DMS114 treated with DMSO at 0.1 percent for 48 hours (cell line): Measurements from ENCODE around the gene TRPC4.
"Not testable (repeated sequence)": the region's sequence is repeated elsewhere in the genome, so short reads cannot be mapped to it uniquely, and the experiment has no call there.

ENCODE experiments used
- DNase-seq: peaks from one replicate; lab custom pipeline; 2025; ENCODE audit not compliant: unreplicated experiment; lab: John Stamatoyannopoulos, UW

Gene TRPC4

DNA sequence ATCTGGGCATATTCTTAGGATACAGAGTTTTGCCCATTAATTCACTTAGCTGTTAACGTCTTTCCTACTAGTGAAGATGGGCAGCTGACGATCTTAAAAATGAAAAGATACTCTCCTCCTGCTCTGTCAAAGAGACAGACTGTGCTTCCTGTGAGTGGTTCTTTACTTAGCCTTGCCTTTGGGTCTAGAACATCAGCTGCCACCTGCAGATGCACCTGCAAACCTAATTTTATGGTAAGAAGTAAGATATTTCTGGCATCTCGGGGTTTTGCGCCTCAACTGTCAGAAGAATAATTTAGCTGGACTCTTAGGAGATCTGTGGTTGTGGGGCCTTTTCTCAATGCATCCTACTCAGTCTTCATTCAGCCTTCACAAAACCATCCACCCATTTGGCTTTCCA lies 36.2 kb downstream of the TRPC4 start:
- no peak for DNase-seq

DNA sequence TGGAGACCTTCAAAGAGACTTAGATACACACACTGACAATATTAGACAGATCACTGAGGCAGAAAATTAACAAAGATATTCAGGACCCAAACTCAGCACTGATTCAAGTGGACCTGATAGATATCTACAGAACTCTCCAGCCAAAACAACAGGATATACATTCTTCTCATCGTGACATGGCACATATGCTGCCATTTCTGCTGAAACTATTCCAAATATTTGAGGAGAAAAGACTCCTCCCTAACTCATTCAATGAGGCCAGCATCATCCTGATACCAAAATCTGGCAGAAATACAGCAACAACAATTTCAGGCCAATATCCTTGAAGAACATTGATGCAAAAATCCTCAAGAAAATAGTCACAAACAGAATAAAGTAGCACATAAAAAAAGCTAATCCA lies 53.3 kb downstream of the TRPC4 start:
- DNase-seq: no peak

DNA sequence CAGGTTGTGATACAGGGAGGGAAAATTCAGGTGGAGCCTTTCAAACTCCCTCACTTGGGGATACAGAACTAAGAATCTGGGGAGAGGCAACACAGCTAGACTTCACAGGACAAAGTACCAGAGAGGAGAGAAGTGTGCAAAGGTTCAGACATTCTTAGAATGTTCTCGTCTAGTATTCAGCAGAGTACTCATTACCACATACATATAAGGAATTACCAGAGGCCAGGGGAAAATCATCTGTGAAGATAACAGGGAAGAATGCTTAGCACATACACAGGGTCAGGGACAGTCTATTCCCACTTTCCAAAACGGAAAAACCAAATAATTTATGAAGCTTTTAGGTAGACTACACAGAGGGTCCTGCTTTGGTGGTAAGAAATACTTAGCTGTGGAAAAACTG lies 58.1 kb downstream of the TRPC4 start:
- no peak for DNase-seq

DNA sequence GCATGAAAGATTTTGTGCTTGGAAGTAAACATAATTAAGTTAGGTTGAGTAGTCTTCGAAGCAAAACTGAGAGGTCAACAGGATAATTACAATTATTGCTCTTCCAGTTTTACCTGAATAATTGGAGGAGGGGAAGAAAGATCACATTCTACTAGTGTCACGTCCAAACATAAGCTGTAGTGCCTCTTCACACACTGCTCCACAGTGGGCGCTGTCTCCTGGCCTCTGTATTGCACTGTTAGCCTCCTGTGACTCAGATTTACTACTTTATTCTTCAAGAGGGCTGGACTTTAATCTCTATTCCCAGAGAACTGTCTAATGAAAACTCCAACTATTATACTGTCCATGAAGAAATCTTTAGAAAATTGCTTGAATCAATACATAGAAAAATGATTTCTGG lies 62.9 kb downstream of the TRPC4 start:
- no peak for DNase-seq

DNA sequence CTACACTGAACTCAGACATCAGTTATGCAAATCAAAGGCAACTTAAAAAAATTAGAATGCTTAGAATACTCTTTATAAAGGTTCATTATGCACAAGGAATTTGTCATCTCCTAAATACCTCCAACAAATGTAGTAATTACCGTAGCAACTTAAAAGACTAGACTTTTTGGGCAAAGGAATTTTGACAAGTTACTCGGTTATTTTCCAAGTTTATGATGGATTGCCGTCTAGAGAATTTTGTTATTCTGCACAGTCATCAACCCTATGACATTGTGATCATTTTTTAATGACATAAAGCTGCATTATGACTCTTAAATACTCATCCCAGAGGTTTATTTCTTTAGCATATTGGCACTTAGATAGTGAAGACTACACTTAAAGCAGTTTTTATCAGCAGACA lies 71.9 kb downstream of the TRPC4 start:
- DNase-seq: no peak

DNA sequence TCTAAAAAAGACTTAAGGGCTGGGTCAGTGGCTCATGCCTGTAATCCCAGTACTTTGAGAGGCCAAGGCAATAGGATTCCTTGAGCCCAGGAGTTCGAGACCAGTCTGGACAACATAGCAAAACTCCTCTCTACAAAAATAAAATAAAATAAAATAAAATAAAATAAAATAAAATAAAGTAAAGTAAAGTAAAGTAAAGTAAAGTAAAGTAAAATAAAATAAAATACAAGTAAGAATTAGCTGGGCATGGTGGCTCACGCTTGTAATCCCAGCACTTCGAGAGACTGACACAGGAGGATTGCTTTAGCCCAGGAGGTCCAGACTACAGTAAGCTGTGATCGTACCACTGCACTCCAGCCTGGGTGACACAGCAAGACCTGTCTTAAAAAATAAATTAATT lies 72.8 kb downstream of the TRPC4 start:
- DNase-seq: not testable (repeated sequence)

DNA sequence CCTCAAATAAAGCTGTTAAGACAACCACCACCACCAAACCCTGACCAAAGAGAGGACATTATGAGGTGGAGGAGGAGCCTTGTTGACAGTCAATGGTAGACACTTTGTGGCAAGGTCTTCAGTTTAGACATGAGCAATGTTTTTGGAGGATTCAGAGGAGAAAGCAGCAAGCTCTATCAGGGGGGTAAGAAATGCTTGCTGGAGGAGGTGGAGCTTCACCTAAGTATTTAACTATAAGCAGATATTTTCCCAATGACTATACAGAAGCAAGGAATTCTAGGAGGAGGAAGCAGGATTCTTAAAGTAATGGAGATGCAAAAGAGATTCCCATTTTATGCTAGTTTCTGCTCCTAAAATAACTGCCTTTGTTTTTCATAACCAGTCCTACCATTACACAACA lies 74.2 kb downstream of the TRPC4 start:
- DNase-seq: no peak

DNA sequence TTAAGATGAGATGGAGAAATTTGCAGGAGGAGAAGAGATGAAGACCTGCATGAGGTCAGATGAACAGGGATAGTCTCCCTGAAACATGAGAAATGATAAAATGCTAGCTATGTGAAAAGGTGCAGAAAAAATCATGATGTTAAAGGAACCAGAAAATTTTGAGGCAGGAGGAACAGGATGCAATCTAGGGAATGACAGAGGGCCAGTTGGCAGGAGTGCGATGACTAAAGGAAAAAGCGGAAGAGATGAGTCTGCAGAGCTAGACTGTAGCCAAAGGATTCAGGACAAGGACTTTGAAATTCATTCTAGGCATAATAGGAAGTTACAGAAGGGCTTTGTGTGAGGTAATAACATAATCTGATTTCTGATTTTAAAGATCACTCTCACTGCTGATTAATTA lies 77.9 kb downstream of the TRPC4 start:
- no peak for DNase-seq

DNA sequence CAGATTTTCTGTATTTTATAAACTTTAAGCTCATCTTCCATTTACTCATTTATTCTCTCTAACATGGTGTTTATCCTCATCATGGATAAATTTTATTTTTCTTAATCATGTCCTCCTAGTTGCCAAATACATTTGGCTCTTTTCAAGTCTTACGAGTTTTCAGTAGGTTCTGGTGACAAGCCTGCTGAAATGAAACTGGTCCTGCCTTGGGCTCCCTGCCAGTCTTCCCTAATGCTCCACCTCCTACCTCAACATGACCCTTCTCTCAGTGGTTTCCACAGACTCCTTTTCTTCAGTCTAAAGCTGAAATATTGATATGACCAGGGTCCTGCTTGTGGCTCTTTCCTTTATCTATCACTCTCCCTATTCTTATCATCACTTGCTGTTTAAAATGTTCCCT lies 81.2 kb downstream of the TRPC4 start:
- DNase-seq: no peak

DNA sequence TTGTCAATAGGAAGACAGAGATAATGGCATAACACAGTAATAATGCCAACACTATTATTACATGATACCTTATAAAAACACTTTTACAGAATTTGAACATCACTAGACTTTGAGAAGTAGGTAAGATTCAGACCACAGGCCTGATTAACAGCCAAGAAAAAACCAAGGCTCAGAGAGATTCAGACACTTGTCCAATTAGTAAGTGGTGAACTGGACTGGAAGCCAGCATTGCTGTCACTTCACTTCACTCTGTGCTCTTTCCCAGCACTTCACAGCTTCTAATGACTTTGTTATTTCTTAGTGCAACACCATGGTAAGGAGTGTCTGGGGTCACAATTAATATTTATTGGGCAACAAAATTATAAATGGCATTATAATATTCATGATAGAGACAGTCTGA lies 91.9 kb downstream of the TRPC4 start:
- no peak for DNase-seq

DNA sequence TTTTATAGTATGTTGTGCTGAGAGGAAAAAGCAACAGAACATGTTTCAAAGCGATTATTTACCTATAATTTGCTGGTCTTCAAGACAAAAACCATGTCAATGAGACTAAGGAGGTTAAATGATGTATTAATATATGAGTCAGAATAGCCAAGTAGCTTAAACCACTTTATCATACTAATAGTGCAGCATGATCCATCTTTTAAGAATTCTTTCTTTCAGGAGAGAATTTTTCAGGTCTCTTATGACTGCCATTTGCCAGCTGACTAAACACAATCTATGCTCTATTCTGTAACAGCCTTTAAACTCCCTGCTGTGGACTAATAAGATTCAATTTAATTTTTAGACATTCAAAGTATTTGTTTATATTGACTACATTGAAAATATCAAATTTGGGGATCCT lies 93.7 kb downstream of the TRPC4 start:
- no peak for DNase-seq

DNA sequence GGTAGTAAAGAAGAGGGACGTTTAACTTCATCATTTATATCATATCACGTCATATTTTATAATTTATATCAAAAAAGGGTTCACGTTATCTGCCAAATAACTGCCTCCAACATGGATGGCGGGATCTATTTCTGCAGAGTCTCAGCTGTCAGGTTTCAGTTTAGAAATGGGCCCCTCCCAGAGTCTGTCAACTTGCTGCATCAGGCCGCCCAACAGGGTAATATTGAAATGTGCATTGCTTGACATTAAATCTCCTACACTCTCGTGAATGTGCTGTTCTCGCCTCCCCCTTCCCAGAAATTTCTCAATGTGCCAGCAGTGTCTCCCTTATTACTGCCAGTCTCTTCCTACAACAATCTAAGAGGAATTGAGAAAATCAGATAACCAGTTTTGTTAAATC lies 96.9 kb downstream of the TRPC4 start:
- no peak for DNase-seq

DNA sequence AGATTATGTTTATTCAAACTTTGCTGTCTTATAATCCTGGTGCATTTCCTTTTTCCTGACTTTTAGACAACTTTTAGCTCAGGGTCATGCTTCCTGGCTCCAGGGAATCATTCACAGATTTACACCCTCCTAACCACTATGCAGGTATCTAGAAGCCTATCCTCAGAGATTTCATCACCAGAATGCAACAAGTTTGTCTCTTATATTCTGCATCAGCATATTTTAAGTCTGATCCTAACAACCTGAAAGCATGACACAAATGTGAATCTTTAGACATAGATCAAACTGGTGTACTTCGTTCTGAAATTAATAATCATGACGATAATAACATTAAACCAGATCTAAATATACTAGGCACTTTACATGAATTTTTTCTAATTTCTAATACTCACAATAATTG lies 100.0 kb downstream of the TRPC4 start:
- DNase-seq: no peak

DNA sequence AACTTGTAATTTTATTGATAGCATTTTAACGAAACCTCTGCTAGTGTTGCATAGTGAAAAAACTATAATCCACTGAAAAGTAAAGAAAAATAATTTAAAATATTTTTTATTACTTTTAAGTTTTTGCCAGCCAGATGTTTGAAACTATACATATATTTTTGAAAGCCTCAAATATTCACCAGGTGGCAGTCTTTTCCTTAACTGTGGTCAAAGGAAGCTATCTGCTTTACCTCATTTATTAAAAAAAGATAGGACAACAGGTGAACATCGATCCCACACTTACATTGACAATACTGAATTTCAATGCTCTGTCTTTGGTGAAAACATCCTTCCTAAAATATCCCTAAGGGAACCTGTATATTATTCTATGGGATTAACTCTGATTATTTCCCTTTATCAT lies 100.5 kb downstream of the TRPC4 start:
- DNase-seq: no peak

DNA sequence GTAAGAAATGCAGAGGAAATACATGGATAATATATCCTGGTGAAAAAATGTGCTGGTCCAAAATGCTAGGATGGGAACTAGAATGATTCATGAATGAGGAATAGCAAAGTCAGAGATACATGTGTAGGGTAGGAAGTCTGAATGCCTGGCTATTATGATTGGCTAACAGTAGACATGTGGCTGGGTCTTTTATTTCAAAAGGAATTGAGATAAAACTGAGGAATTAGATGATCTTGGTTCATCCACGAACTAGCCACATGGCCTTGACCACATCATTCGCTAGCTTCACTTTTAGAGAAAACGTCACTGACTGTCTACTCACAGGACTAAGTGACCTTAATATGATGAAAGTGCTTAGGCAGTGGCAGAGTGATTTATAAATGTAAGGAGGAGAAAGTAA lies 103.1 kb downstream of the TRPC4 start:
- no peak for DNase-seq

DNA sequence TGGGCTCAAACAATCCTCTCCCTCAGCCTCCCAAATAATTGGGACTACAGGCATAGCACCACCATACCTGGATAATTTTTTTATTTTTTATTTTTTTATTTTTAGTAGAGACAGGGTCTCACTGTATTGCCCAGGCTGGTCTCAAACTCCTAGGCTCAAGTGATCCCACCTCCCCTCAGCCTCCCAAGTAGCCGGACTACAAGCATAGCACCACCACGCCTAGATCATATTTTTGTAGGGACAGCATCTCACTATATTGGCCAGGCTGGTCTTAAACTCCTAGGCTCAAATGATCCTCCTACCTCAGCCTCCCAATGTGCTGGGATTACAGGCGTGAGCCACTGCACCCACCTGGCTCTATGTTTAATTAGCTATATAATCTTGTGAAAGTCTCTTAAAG lies 114.2 kb downstream of the TRPC4 start:
- no peak for DNase-seq

DNA sequence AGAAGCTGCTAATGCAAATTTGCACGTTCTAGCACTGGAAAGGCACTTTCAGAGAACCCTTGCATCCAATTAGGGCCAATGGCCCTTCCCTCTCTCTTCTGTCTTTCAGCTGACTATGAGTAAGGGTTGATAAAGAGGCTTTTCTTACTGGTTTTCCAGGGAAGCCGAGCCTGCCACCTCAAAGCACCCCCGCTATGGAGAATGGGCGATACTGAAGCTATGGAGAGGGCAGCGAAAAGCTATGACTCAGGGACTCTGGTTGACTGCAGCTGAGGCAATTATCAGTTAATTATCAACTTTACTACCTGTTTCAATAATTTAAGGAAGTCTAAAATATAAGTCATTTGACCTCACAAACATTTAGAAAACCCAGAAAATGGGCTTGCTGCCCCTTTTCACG lies 115.8 kb downstream of the TRPC4 start:
- DNase-seq: no peak

DNA sequence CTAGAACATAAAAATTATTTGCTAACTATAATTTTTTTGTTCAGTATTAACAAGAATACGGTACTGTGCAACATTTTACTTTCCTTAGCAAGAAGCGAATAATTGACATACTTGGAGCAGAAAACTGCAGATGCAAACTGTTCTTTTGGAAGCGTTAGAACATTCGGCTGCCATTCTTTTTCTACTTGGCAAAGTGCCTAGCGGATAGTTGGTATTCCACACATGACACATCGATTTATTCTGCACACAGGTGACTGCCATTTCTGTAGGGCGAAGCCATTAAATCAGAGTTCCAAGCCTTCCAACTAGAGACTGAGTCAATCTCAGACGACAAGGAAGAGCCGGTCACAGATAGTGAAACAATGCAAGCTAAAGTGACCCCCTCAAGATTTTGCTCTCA lies 117.4 kb downstream of the TRPC4 start:
- no peak for DNase-seq

DNA sequence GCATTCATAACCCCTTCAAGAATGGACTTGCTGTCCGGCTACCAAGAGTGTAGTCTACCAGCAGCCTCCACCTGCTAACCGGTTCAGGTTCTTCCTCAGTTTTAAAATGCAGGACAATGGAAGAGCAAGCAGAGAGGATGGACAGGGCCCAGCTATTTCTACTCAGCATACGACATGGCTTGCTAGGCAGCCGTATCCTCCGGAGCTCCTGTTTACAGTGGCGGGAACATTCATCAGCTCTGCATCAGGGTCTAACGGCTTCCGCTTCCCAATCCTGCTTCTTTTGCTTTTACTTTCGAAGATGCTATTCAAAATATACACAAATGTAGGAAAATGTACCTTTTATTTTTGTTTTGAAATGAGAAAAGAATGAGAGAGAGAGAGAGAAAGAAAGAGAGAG lies 118.5 kb downstream of the TRPC4 start:
- DNase-seq: no peak

DNA sequence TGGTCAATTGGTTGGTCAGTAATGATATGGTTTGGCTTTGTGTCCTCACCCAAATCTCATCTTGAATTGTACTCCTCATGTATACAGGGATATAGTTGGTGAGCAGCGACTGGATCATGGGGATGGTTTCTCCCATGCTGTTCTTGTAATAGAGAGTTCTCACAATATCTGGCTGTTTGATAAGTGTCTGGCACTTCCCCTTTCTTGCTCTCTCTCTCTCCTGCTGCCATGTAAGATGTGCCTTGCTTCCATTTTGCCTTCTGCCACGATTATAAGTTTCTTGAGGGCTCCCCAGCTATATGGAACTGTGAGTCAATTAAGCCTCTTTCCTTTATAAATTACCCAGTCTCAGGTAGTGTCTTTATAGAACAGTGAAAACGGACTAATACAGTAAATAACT lies 120.7 kb downstream of the TRPC4 start:
- DNase-seq: no peak

DNA sequence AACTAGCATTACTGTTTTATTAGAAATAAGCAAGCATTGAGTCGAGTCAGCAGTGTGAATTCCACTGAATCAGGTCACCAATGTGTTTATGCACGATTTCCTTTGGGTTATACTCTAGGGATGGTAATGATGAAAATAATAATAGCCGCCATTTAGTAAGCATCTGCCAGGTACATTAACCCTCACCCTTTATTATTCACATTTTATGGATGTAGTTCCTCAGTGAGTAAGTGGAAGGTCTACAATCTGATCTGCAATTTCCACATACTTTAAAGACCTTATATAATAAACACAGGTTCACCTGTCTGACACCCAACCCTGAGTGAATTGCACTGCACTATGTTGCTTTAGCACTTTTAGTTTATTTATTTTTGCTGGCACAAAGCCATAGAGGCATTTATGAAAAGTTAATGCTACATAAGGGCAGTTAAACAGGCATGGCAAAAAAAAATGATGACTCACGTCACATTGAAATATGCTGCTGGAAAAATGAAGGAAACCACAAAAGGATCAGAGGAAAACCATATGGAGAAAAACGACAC lies 122.4 kb downstream of the TRPC4 start:
- DNase-seq: no peak

DNA sequence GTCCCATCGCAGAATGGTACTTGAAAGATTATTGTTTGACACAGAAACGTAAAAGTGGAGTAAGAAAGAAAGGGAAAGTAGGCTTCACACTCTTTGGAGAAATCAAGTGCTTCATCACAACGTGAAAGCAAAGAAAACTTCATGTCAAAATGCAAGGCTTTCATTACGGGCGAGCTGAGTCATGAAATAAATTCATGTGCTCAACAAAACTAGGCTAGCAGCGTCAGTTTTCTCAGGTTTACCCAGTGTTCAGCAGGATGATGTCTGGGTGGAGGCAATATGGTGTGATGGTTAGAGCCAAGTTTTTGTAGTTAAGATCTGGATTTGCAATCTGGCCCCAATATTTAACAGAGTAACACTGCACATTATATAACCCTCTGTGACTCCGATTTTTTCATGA lies 128.0 kb downstream of the TRPC4 start:
- no peak for DNase-seq

DNA sequence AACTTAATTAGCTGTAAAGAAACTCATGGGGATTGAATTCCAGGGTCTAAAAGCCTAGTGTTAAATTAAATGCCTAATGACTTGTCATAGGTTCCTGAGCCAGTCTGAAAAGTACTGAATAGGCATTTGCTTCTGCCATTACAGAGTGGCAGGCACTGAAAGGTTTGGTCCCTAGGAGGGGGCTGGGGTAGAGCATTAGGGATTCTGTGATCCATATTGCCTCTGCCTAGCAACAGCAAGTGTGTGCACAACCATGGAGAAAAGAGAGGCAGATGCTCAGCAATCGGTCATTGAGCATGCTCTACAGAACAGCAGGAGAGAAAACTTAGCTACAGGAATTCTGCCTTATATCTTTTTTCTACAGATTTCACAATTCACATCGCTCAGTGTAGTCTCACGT lies 133.5 kb downstream of the TRPC4 start:
- DNase-seq: no peak

DNA sequence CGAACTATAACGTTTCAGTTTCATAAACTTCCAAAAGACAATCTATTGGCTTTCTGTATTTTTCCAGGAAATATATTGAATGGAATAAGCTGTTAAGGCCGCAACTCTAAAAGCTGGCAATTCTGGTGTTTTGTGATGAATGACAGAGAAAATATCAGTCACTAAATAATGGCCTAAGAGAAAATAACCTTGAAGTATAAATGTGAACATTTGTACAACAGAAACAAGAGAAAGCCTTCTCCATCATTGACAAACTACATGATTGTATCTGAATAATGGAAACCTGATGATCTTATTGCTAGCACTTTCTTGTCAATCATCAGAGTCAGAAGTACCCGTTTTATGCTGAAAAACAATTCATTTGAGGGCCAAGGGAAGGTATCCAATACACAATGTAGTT lies 134.3 kb downstream of the TRPC4 start:
- no peak for DNase-seq
